ENCODE results near the gene CIAO3.

Gene CIAO3

GRCh38 chr16:716768-717325 is 23.9 kb downstream of the CIAO3 start:
- TF ChIP-seq CTCF (IDR thresholded peaks at IDR 0.05; ENCODE audit: insufficient read depth, low read length, missing control alignments): no peak

DNA sequence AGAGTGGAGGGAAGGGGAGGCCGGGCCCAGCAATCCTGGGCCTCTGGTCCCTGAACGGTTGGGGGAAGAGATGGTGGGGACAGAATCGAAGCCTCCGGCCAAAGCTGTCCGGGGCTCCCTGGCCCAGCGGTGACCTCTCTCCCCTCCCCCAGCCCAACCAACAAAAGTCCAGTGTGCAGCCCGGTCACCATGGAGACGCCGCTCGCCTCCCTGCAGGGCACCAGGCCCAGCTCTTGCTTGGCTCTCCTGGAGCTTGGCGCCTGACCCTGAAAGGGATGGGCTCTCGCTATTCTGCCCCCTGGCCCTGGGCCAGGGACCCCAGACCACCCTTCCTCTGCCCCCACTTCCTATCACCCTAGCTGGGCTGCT is 24.6 kb downstream of the CIAO3 start:
- DNase-seq (ENCODE audit: low read depth, low spot score): no peak
- peak overlapping the region; percentile 65 for H3K4me3 ChIP-seq (ENCODE audit: low read depth, low read length)
- no peak for TF ChIP-seq CTCF (IDR thresholded peaks at IDR 0.05; ENCODE audit: insufficient read depth, low read length, missing control alignments)
- POLR2A ChIA-PET: interaction anchor here (0.6 to 1.1 kb wide), 3 partner anchors 9 to 36 kb away, joined by 3 to 6 read pairs (median 4); partner anchors contain the start of gene STUB1
- CTCF ChIA-PET: interaction anchor here (0.8 to 10.1 kb wide), 13 partner anchors 9 to 339 kb away, joined by 3 to 210 read pairs (median 5); partner anchors contain the start of genes CCDC78, CHTF18, CIAO3 and HAGHL

More at GRCh38 chr16:716768-717325, 23.9 kb downstream of the CIAO3 start:
- H3K4me3 ChIP-seq (ENCODE audit: low read depth, low read length): peak overlapping the region; percentile 65; the same call in 1 of the 2 replicates
- ChIA-PET POLR2A (no interaction called here), CTCF (interaction anchor here (0.8 to 10.1 kb wide), 7 partner anchors 10 to 339 kb away, joined by 3 to 210 read pairs (median 5); partner anchors contain the start of genes CCDC78, CHTF18, HAGHL and RPUSD1)
- DNase-seq (ENCODE audit: low read depth, low spot score): no peak

DNA sequence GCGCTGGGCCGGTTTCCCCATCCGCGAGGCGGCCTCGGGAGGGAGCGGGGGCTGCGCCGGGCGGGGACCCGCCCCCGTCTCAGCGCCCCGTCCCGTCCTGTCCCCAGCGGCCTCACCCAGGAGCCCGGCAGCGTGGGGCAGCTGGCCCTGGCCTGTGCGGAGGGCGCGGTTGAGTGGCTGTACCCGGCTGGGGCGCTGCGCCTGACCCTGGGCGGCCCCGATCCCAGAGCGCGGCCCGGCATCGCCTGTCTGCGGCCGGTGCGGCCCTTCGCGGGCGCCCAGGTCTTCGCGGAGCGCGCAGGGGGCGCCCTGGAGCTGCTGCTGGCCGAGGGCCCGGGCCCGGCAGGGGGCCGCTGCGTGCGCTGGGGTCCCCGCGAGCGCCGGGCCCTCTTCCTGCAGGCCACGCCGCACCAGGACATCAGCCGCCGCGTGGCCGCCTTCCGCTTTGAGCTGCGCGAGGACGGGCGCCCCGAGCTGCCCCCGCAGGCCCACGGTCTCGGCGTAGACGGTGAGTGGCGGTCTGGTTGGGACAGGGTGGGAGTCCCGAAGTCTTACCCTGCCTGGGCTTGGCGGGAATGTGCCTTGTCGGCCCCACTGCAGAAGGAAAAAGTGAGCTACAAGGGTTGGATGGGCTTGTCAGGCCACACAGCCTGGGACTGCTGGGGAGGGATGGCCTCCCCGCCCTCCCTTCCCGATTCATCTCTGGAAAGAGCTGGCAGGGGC is 25.2 kb downstream of the CIAO3 start:
- DNase-seq (ENCODE audit: low read depth, low spot score): no peak
- peak; percentile 12 for TF ChIP-seq CTCF (IDR thresholded peaks at IDR 0.05; ENCODE audit: insufficient read depth, low read length, missing control alignments)
- H3K4me3 ChIP-seq (ENCODE audit: low read depth, low read length): peak overlapping the region; percentile 65
- CTCF ChIA-PET: interaction anchor here (0.5 to 10.1 kb wide), 13 partner anchors 8 to 340 kb away, joined by 3 to 210 read pairs (median 5); partner anchors contain the start of genes CCDC78, CHTF18, CIAO3 and HAGHL
- POLR2A ChIA-PET: interaction anchor here (0.6 to 1.1 kb wide), 5 partner anchors 9 to 69 kb away, joined by 3 to 6 read pairs (median 4); partner anchors contain the start of gene STUB1

- DNase-seq (ENCODE audit: low read depth, low spot score): no peak
- no peak for TF ChIP-seq CTCF (IDR thresholded peaks at IDR 0.05; ENCODE audit: insufficient read depth, low read length, missing control alignments)
- H3K4me3 ChIP-seq (ENCODE audit: low read depth, low read length): peak within 1 kb of the TSS; percentile 65
- CTCF ChIA-PET: interaction anchor here (0.5 to 10.1 kb wide), 11 partner anchors 7 to 385 kb away, joined by 3 to 210 read pairs (median 4); partner anchors contain the start of genes CCDC78, CHTF18, CIAO3 and HAGHL
- POLR2A ChIA-PET: interaction anchor here (1.0 kb wide), 2 partner anchors 9 to 70 kb away, joined by 3 to 4 read pairs; no protein-coding TSS in a partner anchor
Measured at GRCh38 chr16:714558-715476, 26.0 kb downstream of the CIAO3 start, which contains the start of gene METRN. Gene METRN (plus strand): TSS chr16:715118. CDS start chr16:715290, 172 bp downstream.

- H3K4me3 ChIP-seq (ENCODE audit: low read depth, low read length): no peak overlapping the region
- no peak for TF ChIP-seq CTCF (IDR thresholded peaks at IDR 0.05; ENCODE audit: insufficient read depth, low read length, missing control alignments)
- CTCF ChIA-PET: interaction anchor here (1.0 to 10.1 kb wide), 8 partner anchors 12 to 385 kb away, joined by 3 to 210 read pairs (median 29); partner anchors contain the start of genes CCDC78, CHTF18, CIAO3 and HAGHL
- DNase-seq (ENCODE audit: low read depth, low spot score): no peak
- POLR2A ChIA-PET: no interaction called here
Measured at GRCh38 chr16:714079-714478, 26.7 kb downstream of the CIAO3 start.
